GM12891 (cell line): ENCODE results near the gene THADA.
A peak's percentile ranks its signal among the peaks of the same experiment; 100 is the strongest.

Source experiments
- DNase-seq: peaks from one replicate; pipeline ENCODE4 v3.0.0; 2011; ENCODE audit warnings: low spot score; ENCODE audit not compliant: insufficient read length
- FAIRE-seq: peaks from 2 replicates; lab custom pipeline; 2011; peaks lifted over from hg19 to GRCh38; lab: Jason Lieb, UNC
- PAX5 ChIP-seq: IDR thresholded peaks from 2 replicates; pipeline ENCODE4 v1.6.1; 2011; ENCODE audit warnings: low read length, moderate library complexity, mild to moderate bottlenecking; ENCODE audit not compliant: insufficient read depth, severe bottlenecking
- POLR2A ChIP-seq: IDR thresholded peaks from 2 replicates; pipeline ENCODE4 v1.6.1; 2011; ENCODE audit warnings: low read depth, low read length, control low read depth
- POLR2AphosphoS5 ChIP-seq: IDR thresholded peaks from 2 replicates; pipeline ENCODE4 v1.6.1; 2011; ENCODE audit warnings: low read depth, low read length, control low read depth
- POU2F2 ChIP-seq: IDR thresholded peaks from 2 replicates; pipeline ENCODE4 v1.6.1; 2011; ENCODE audit warnings: low read depth, mild to moderate bottlenecking, control low read depth, low read length, moderate library complexity
- SPI1 ChIP-seq: IDR thresholded peaks from 2 replicates; pipeline ENCODE4 v1.6.1; 2011; ENCODE audit warnings: low read depth, low read length, control low read depth
- TAF1 ChIP-seq: IDR thresholded peaks from 2 replicates; pipeline ENCODE4 v1.6.1; 2011; ENCODE audit warnings: low read depth, low read length, control low read depth

Gene THADA

GRCh38 chr2:43266711-43267111 is 329.1 kb downstream of the THADA start:
- DNase-seq, result no peak
- no peak for FAIRE-seq
- TF ChIP-seq POLR2AphosphoS5, result no peak
- no peak for TF ChIP-seq POLR2A
- TF ChIP-seq SPI1, result peak; percentile 36; the same call in 1 of the 2 replicates
- TF ChIP-seq POU2F2, result no peak
- no peak for TF ChIP-seq TAF1

- no peak for FAIRE-seq
- no peak for DNase-seq
- TF ChIP-seq TAF1, result no peak
- no peak for TF ChIP-seq POU2F2
These were observed 330.4 kb downstream of the THADA start for GRCh38 chr2:43265421-43265820.

- TF ChIP-seq PAX5 (no peak), SPI1 (no peak), POLR2A (no peak), POLR2AphosphoS5 (no peak), TAF1 (no peak), POU2F2 (no peak)
- FAIRE-seq (no peak), DNase-seq (no peak)
These were observed 330.8 kb downstream of the THADA start for GRCh38 chr2:43265001-43265400.

- no peak for FAIRE-seq
- TF ChIP-seq TAF1 (no peak), SPI1 (no peak), PAX5 (no peak), POLR2A (no peak), POLR2AphosphoS5 (no peak), POU2F2 (no peak)
- DNase-seq, result no peak
These were observed 332.9 kb downstream of the THADA start for GRCh38 chr2:43262951-43263350.

- FAIRE-seq (no peak), DNase-seq (no peak)
- TF ChIP-seq POLR2AphosphoS5 (no peak), PAX5 (no peak), POLR2A (no peak), SPI1 (no peak), TAF1 (no peak), POU2F2 (no peak)
These were observed 333.6 kb downstream of the THADA start for GRCh38 chr2:43262239-43262638.

- TF ChIP-seq POLR2A, result no peak
- TF ChIP-seq PAX5, result no peak
- no peak for TF ChIP-seq POU2F2
- TF ChIP-seq SPI1, result no peak
- no peak for TF ChIP-seq TAF1
- TF ChIP-seq POLR2AphosphoS5, result no peak
- no peak for FAIRE-seq
- DNase-seq, result no peak
These were observed 336.3 kb downstream of the THADA start for GRCh38 chr2:43259512-43259911.

GRCh38 chr2:43258547-43259156 is 337.2 kb downstream of the THADA start:
- FAIRE-seq (no peak), DNase-seq (no peak)
- no peak for TF ChIP-seq POLR2A
- TF ChIP-seq TAF1, result no peak
- no peak for TF ChIP-seq PAX5
- no peak for TF ChIP-seq SPI1
- TF ChIP-seq POLR2AphosphoS5, result no peak
- no peak for TF ChIP-seq POU2F2

- TF ChIP-seq POLR2AphosphoS5, result no peak
- TF ChIP-seq POLR2A, result no peak
- no peak for TF ChIP-seq SPI1
- TF ChIP-seq POU2F2, result no peak
- FAIRE-seq (no peak), DNase-seq (no peak)
These were observed 340.4 kb downstream of the THADA start for GRCh38 chr2:43255296-43255910.

- FAIRE-seq (no peak), DNase-seq (no peak)
- no peak for TF ChIP-seq TAF1
- no peak for TF ChIP-seq SPI1
- TF ChIP-seq POLR2A, result no peak
- TF ChIP-seq POU2F2, result no peak
- TF ChIP-seq POLR2AphosphoS5, result no peak
- no peak for TF ChIP-seq PAX5
These were observed 341.5 kb downstream of the THADA start for GRCh38 chr2:43254331-43254730.

- FAIRE-seq (no peak), DNase-seq (no peak)
- TF ChIP-seq POLR2A (no peak), POLR2AphosphoS5 (no peak), POU2F2 (no peak)
These were observed 344.6 kb downstream of the THADA start for GRCh38 chr2:43251171-43251731.

GRCh38 chr2:43250015-43250414 is 345.8 kb downstream of the THADA start:
- DNase-seq (no peak), FAIRE-seq (no peak)
- TF ChIP-seq TAF1 (no peak), POLR2A (no peak), POLR2AphosphoS5 (no peak), PAX5 (no peak), POU2F2 (no peak), SPI1 (no peak)
